Fibroblast of the aortic adventitia (primary cell): ENCODE results near the gene TEX14. TPM values are rescaled to one million over a fixed set of nuclear protein-coding genes. Genes with fewer than 3 reads are reported as not detected.
"Not testable (repeated sequence)": the region's sequence is repeated elsewhere in the genome, so short reads cannot be mapped to it uniquely, and the experiment has no call there.

Source experiments
- DNase-seq: peaks from one replicate; pipeline ENCODE4 v3.0.0-alpha.2; 2010; ENCODE audit warnings: low read depth
- H3K4me3 ChIP-seq: 2 replicates; pipeline ENCODE4 v1.5.1; 2011; ENCODE audit warnings: low read depth, mild to moderate bottlenecking, control low read depth, low read length, moderate library complexity
- CTCF ChIP-seq: IDR thresholded peaks from 2 replicates; pipeline ENCODE4 v1.5.1; 2011; ENCODE audit warnings: mild to moderate bottlenecking, low read length, control low read depth, inconsistent platforms; ENCODE audit not compliant: insufficient read depth
- total RNA-seq: library from RNA; depleted of rRNA; stranded (reverse); fragments of >200 nt; gene quantifications from 2 replicates; pipeline ENCODE4 v1.2.3, GENCODE V29; 2012; ENCODE audit warnings: low replicate concordance

TEX14 gene
- total RNA-seq, 1 donor = not detected

DNA sequence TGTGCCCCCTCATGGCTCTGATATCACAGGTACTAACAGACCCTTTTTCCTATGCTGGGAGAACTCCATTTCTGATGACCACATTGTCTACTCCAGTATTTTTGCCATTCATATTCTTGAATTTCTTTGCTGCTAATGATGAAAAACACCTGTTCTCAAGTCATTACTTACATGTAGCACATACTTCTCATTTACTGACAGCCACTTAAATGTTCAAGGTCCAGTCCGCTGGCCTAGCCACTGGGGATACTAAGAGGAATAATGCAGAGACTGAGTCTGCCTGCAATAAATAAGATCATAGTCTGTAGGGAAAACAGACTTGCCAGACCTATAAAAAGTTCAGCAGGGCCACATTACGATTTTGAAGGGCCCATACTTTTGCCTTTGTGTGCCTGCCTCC is 27.5 kb downstream of the TEX14 start:
- no peak for DNase-seq
- TF ChIP-seq CTCF = no peak
- H3K4me3 ChIP-seq = no peak overlapping the region

DNA sequence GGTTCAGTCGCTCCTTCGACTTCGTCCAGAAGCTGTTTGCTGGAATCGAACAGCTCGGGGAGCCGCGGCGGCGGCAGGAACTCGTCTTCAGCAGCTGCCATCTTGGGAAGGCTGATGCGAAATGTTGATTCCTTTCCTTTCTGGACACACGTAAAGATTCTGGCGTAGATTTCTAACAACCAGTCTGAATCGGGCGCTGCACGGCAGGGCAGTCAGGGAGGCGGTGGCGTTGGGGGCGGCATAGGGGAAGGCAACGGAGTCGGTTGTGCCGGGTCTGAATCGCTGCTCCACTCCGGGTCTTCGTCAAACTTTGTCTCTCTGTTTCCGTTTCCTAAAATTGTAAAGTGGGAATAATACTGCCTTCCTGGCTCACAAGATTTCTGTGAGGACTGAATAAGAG is 30.3 kb downstream of the TEX14 start:
- no peak for DNase-seq
- TF ChIP-seq CTCF = no peak
- H3K4me3 ChIP-seq = no peak overlapping the region

DNA sequence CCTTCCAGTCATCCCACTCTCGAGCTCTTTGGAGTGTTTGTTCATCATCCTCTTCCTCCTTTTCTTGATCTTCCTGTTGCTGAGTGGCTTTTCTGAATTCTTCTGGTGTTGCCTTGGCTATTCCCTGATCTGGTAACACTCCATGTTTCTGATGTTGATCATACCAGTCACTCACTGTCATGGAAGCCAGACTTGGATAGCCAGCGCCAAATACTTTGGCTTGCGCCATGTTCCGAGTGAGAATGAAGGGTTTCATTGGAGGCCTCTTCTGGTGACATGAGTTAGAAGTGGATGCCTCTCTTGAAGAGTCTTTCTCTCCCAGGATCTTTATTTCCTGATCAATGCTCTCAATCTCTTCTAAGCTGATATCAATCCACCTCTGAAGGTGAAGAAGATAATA is 31.2 kb downstream of the TEX14 start:
- no peak for DNase-seq
- no peak for TF ChIP-seq CTCF
- no peak overlapping the region for H3K4me3 ChIP-seq

GRCh38 chr17:58659714-58660084 is 32.1 kb downstream of the TEX14 start:
- DNase-seq = not testable (repeated sequence)
- H3K4me3 ChIP-seq = peak overlapping the region; percentile 54

DNA sequence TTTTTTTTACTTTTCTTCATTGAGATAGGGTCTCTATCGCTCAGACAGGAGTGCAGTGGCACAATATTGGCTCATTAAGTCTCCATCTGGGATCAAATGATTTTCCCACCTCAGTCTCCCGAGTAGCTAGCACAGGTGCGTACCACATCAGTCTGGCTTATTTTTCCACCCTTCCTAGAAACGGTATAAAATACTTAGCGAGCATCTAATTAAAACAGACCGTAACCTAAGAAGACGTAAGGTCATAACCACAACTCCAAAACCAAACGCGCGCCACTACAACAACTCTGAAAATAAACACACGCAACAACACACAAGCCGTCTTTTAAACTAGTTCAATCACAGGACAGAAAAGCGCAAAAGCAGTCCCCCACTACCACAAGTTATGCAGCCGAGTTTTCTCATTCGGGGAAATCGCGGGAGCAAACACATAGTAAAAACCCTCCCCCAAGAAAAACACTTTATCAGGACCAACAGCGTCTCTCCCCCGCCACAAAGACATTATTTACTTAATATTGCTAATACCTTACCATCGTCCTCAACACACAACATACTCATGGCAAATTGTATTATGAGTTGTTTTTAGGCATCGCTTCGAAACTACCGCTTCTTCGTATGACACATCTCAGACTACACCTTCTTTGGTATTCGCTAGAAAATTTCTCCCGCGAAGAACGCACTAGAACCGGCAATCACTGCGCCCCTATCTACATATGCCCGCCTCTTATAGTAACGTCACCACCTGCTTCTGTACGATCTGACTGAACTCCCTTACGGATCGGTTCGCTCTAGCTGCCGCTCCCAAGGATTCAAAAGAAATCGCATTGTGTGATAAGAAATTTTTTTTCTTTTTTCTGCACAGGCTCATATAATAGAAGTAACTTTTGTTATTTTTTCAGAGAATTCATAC is 32.8 kb downstream of the TEX14 start:
- peak; percentile 95 for DNase-seq
- no peak for TF ChIP-seq CTCF
- peak overlapping the region; percentile 54 for H3K4me3 ChIP-seq

DNA sequence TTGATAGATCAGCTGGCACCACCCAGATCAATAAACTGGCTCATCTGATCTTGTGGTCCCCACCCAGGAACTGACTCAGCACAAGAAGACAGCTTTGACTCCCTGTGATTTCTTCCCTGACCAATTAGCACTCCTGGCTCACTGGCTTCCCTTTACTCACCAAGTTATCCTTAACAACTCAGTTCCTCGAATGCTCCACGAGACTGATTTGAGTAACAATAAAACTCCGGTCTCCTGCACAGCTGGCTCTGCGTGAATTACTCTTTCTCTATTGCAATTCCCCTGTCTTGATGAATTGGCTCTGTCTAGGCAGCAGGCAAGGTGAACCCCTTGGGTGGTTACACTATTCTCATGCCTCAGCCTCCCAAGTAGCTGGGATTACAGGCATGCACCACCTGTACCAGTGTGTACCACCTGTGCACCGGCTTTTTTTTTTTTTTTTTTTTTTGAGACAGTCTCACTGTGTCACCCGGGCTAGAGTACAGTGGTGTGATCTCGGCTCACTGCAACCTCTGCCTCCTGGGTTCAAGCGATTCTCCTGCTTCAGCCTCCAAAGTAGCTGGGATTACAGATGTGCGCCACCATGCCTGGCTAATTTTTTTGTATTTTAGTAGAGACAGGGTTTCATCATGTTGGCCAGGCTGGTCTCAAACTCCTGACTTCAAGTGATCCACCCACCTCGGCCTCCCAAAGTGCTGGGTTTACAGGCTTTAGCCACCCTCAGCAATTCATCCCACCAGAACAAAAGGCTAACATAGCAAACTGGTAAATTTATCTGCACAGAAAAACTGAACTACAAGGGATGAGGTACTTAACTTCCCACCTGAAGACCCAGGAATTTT is 33.7 kb downstream of the TEX14 start:
- not testable (repeated sequence) for H3K4me3 ChIP-seq
- DNase-seq = peak; percentile 23

DNA sequence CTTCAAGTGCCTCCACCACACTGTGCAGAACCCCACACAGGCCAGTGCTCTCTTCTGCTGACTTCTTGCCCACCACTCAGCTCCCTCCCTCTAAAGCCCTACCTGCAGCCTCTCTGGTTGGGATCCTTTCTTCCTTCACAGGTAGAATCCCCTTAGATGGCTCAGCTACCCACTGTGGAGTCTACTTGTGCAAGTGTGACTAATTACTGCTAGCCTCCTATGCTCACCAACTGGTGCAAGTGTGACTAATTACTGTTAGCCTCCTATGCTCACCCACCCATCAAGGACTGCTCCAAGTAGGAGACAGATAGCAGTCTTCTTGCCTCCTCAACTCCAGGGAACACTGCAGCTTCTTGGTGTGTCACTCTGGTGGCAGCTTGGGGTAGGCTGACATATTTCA is 43.6 kb downstream of the TEX14 start:
- TF ChIP-seq CTCF = no peak
- no peak for DNase-seq
- no peak overlapping the region for H3K4me3 ChIP-seq
